Lower leg skin (tissue), 4 donors: ENCODE data around the gene HUS1. TPM values are rescaled to one million over a fixed set of nuclear protein-coding genes. Genes with fewer than 3 reads are reported as not detected.

Source experiments
- DNase-seq, 2 donors: peaks; one replicate each; pipeline ENCODE4 v3.0.0-alpha.2; 2019; ENCODE audit warnings: low spot score in 2 of 2
- H3K4me3 ChIP-seq: fragments of 200-600 bp; sonication (generic); 2 replicates; pipeline ENCODE4 v1.5.1; 2017; ENCODE audit warnings: mild to moderate bottlenecking, low read depth; ENCODE audit not compliant: poor library complexity, severe bottlenecking
- CTCF ChIP-seq, 3 donors: fragments of 450-650 bp; IDR thresholded peaks; one replicate each; pipeline ENCODE4 v1.5.1; 2016; ENCODE audit warnings: antibody characterized with exemption in 3 of 3, mild to moderate bottlenecking in 3 of 3, moderate library complexity in 2 of 3
- POLR2A ChIP-seq, 2 donors: fragments of 450-650 bp; IDR thresholded peaks; one replicate each; pipeline ENCODE4 v1.6.1; 2016 to 2017; ENCODE audit warnings: antibody characterized with exemption in 2 of 2, mild to moderate bottlenecking in 1 of 2, moderate library complexity in 1 of 2
- WGBS, 2 donors: methylation state at CpG; one replicate each; pipeline ENCODE4 v1.1.5; 2018; 5-methylcytosine and 5-hydroxymethylcytosine counted together
- intact Hi-C: fragments of 100-400 bp; cut with DNase I; formaldehyde crosslinking; loops from one replicate; pipeline ENCODE4 v1.15.0; 2023; ENCODE audit warnings: low total_unique reads
- total RNA-seq, 4 donors: library from RNA; depleted of rRNA; stranded (reverse); fragments of >200 nt; gene quantifications; one replicate each; pipeline ENCODE4 v1.1.0, GENCODE V29; 2016

Gene HUS1
- total RNA-seq, 4 donors from 2014 or later: 13.8 to 74.1 (median 29.3) TPM

GRCh38 chr7:47941136-47941844 lies 38.1 kb downstream of the HUS1 start:
- 42 to 53% methylated on average over 9 of the region's 9 CpGs for WGBS, 2 donors
- DNase-seq: peak in 1 of 2 donors; percentile 89
- intact Hi-C loops: no loop called here

GRCh38 chr7:47940088-47941013 lies 39.1 kb downstream of the HUS1 start:
- TF ChIP-seq POLR2A (IDR thresholded peaks at IDR 0.05): no peak
- no peak for TF ChIP-seq CTCF (IDR thresholded peaks at IDR 0.05)
- H3K4me3 ChIP-seq: no peak overlapping the region
- 68 to 78% methylated on average over 14 of the region's 14 CpGs for whole genome bisulfite sequencing, 2 donors
- intact Hi-C loops: no loop called here
- DNase-seq: peak; percentile 38 to 91

More at GRCh38 chr7:47941136-47941844, 38.1 kb downstream of the HUS1 start:
- no peak overlapping the region for H3K4me3 ChIP-seq
- TF ChIP-seq POLR2A (IDR thresholded peaks at IDR 0.05) (no peak), CTCF (IDR thresholded peaks at IDR 0.05) (no peak)

GRCh38 chr7:47939425-47940036 lies 39.9 kb downstream of the HUS1 start:
- 75 to 89% methylated on average over 6 to 7 of the region's 7 CpGs for WGBS, 2 donors
- TF ChIP-seq POLR2A (IDR thresholded peaks at IDR 0.05): no peak
- no peak for TF ChIP-seq CTCF (IDR thresholded peaks at IDR 0.05)
- H3K4me3 ChIP-seq: no peak overlapping the region
- peak in 1 of 2 donors; percentile 56 for DNase-seq
- intact Hi-C loops: no loop called here

GRCh38 chr7:47938574-47939165 lies 40.7 kb downstream of the HUS1 start:
- no peak overlapping the region for H3K4me3 ChIP-seq
- peak in 1 of 2 donors; percentile 67 for DNase-seq
- 85 to 92% methylated on average over 6 of the region's 6 CpGs for WGBS, 2 donors
- intact Hi-C loops: no loop called here
- TF ChIP-seq POLR2A (IDR thresholded peaks at IDR 0.05) (no peak), CTCF (IDR thresholded peaks at IDR 0.05) (no peak)

- TF ChIP-seq CTCF (IDR thresholded peaks at IDR 0.05) (no peak), POLR2A (IDR thresholded peaks at IDR 0.05) (no peak)
- intact Hi-C loops: no loop called here
- no peak overlapping the region for H3K4me3 ChIP-seq
- DNase-seq: peak in 1 of 2 donors; percentile 79
- WGBS, 2 donors: 79 to 90% methylated on average over 11 of the region's 11 CpGs
These were observed 41.5 kb downstream of the HUS1 start for GRCh38 chr7:47937711-47938573.
